Spinal cord (tissue), 10 donors: ENCODE results near the gene ELF2. TPM values are rescaled to one million over a fixed set of nuclear protein-coding genes. Genes with fewer than 3 reads are reported as not detected.
A peak's percentile ranks its signal among the peaks of the same experiment; 100 is the strongest.

Source experiments
- DNase-seq, 6 donors: peaks; one replicate each; pipeline versions ENCODE4 v3.0.0 to v3.0.0-alpha.2; 2013 to 2015; ENCODE audit warnings: low spot score in 6 of 6, low read depth in 4 of 6
- H3K27ac ChIP-seq: one replicate; pipeline ENCODE4 v1.5.1; 2013; ENCODE audit warnings: low read depth, low read length, control low read depth
- H3K27me3 ChIP-seq: one replicate; pipeline ENCODE4 v1.6.1; 2013; ENCODE audit warnings: low read length; ENCODE audit not compliant: control insufficient read depth, insufficient read depth
- H3K36me3 ChIP-seq: one replicate; pipeline ENCODE4 v1.6.1; 2013; ENCODE audit warnings: low read length; ENCODE audit not compliant: control insufficient read depth, insufficient read depth
- H3K4me1 ChIP-seq: one replicate; pipeline ENCODE4 v1.6.1; 2013; ENCODE audit warnings: low read length; ENCODE audit not compliant: control insufficient read depth, insufficient read depth
- H3K4me3 ChIP-seq: one replicate; pipeline ENCODE4 v1.5.1; 2013; ENCODE audit warnings: low read depth, low read length, control low read depth
- H3K9me3 ChIP-seq: one replicate; pipeline ENCODE4 v1.6.1; 2013; ENCODE audit warnings: low read length; ENCODE audit not compliant: control insufficient read depth, insufficient read depth
- WGBS: methylation state at CpG from one replicate; pipeline ENCODE4 v1.1.5; 2013; ENCODE audit warnings: missing lambda C conversion rate; ENCODE audit not compliant: insufficient coverage; 5-methylcytosine and 5-hydroxymethylcytosine counted together
- polyA plus RNA-seq, 2 donors: library from polyadenylated mRNA; unstranded; fragments of 120-200 nt; gene quantifications; one replicate each; pipeline ENCODE4 v1.2.1, GENCODE V29; 2013; ENCODE audit not compliant: insufficient read length in 2 of 2
- total RNA-seq, 2 donors: library from RNA; depleted of rRNA in 1 of 2; stranded (reverse); fragments of 120-200 nt in 1 of 2; fragments of >200 nt in 1 of 2; gene quantifications; one replicate each; pipeline versions ENCODE4 v1.2.3 to v1.2.4, GENCODE V29; 2013 to 2014
- donor health status: healthy.

The ELF2 gene
- total and polyA plus RNA-seq, 4 donors, result 36.2 to 72.8 (median 57.0) TPM

- no peaks in the 10 kb centered on the region for H3K27me3 ChIP-seq
- no peak overlapping the region for H3K4me3 ChIP-seq
- H3K4me1 ChIP-seq, result peaks cover 20% of the 10 kb centered on the region
- peaks cover 3% of the 10 kb centered on the region for H3K36me3 ChIP-seq
- no peak overlapping the region for H3K27ac ChIP-seq
- WGBS, result 74% methylated on average over 6 of the region's 10 CpGs
- DNase-seq, result no peak
- H3K9me3 ChIP-seq, result no peaks in the 10 kb centered on the region
Measured at GRCh38 chr4:139018971-139019758, 157.9 kb downstream of the ELF2 start.

- H3K27me3 ChIP-seq, result no peaks in the 10 kb centered on the region
- peaks cover 3% of the 10 kb centered on the region for H3K36me3 ChIP-seq
- no peaks in the 10 kb centered on the region for H3K9me3 ChIP-seq
- no peak for DNase-seq
- H3K27ac ChIP-seq, result no peak overlapping the region
- no peak overlapping the region for H3K4me3 ChIP-seq
- H3K4me1 ChIP-seq, result peaks cover 20% of the 10 kb centered on the region
Measured at GRCh38 chr4:139018501-139018900, 158.5 kb downstream of the ELF2 start.

GRCh38 chr4:139017861-139018260 lies 159.2 kb downstream of the ELF2 start:
- Histone ChIP-seq H3K36me3 (peaks cover 3% of the 10 kb centered on the region), H3K4me1 (peaks cover 20% of the 10 kb centered on the region), H3K4me3 (no peak overlapping the region), H3K27me3 (no peaks in the 10 kb centered on the region), H3K9me3 (no peaks in the 10 kb centered on the region), H3K27ac (no peak overlapping the region)
- no peak for DNase-seq
- WGBS, result no CpG with 5 or more reads among the region's 3 CpGs

- peak overlapping the region; percentile 68 for H3K4me3 ChIP-seq
- H3K9me3 ChIP-seq, result no peaks in the 10 kb centered on the region
- H3K27me3 ChIP-seq, result no peaks in the 10 kb centered on the region
- peaks cover 20% of the 10 kb centered on the region for H3K4me1 ChIP-seq
- H3K27ac ChIP-seq, result peak overlapping the region; percentile 83
- peak in 5 of 6 donors; percentile 24 to 73 (median 59) for DNase-seq
- under 1% methylated on average over 53 of the region's 55 CpGs for WGBS
- peaks cover 3% of the 10 kb centered on the region for H3K36me3 ChIP-seq
Measured at GRCh38 chr4:139015948-139016471, 161.0 kb downstream of the ELF2 start.

GRCh38 chr4:139015269-139015947 lies 161.6 kb downstream of the ELF2 start, which contains the start of gene NOCT:
Gene NOCT, plus strand, starts transcription at chr4:139015781. Its CDS starts 201 bp downstream, at chr4:139015982.
- H3K4me1 ChIP-seq, result peaks cover 15% of the 10 kb centered on the region
- WGBS, result under 1% methylated on average over 62 of the region's 62 CpGs
- peak within 1 kb of the TSS; percentile 83 for H3K27ac ChIP-seq
- no peaks in the 10 kb centered on the region for H3K27me3 ChIP-seq
- no peaks in the 10 kb centered on the region for H3K9me3 ChIP-seq
- peak within 1 kb of the TSS; percentile 68 for H3K4me3 ChIP-seq
- no peaks in the 10 kb centered on the region for H3K36me3 ChIP-seq
- peak; percentile 67 to 96 (median 78) for DNase-seq

- peak overlapping the region; percentile 83 for H3K27ac ChIP-seq
- 56% methylated on average over 9 of the region's 9 CpGs for WGBS
- H3K4me1 ChIP-seq, result peaks cover 13% of the 10 kb centered on the region
- DNase-seq, result peak in 2 of 6 donors; percentile 24 to 35
- no peaks in the 10 kb centered on the region for H3K36me3 ChIP-seq
- no peaks in the 10 kb centered on the region for H3K9me3 ChIP-seq
- peak overlapping the region; percentile 68 for H3K4me3 ChIP-seq
- no peaks in the 10 kb centered on the region for H3K27me3 ChIP-seq
Measured at GRCh38 chr4:139014371-139015268, 162.4 kb downstream of the ELF2 start.

- H3K36me3 ChIP-seq, result no peaks in the 10 kb centered on the region
- WGBS, result 87% methylated on average over 9 of the region's 16 CpGs
Measured at GRCh38 chr4:139011225-139011950, 165.6 kb downstream of the ELF2 start.

GRCh38 chr4:139009702-139010101 lies 167.3 kb downstream of the ELF2 start:
- DNase-seq, result no peak
- no peak overlapping the region for H3K27ac ChIP-seq
- WGBS, result no CpG with 5 or more reads among the region's 1 CpG

More at GRCh38 chr4:139011225-139011950, 165.6 kb downstream of the ELF2 start:
- Histone ChIP-seq H3K27me3 (no peaks in the 10 kb centered on the region), H3K9me3 (no peaks in the 10 kb centered on the region), H3K4me3 (no peak overlapping the region), H3K4me1 (no peaks in the 10 kb centered on the region), H3K27ac (no peak overlapping the region)
- DNase-seq, result no peak

More at GRCh38 chr4:139009702-139010101, 167.3 kb downstream of the ELF2 start:
- no peaks in the 10 kb centered on the region for H3K27me3 ChIP-seq
- no peaks in the 10 kb centered on the region for H3K9me3 ChIP-seq
- H3K36me3 ChIP-seq, result no peaks in the 10 kb centered on the region
- H3K4me3 ChIP-seq, result no peak overlapping the region
- no peaks in the 10 kb centered on the region for H3K4me1 ChIP-seq
